K562 (cell line): Measurements from ENCODE around the gene ADORA3. TPM values are rescaled to one million over a fixed set of nuclear protein-coding genes. Genes with fewer than 3 reads are reported as not detected.

Experiments used
- ATAC-seq: fragments of 200-7000 bp; cut with Tn5 transposase; 3 replicates; pipeline ENCODE4 v1.9.1; 2020; ENCODE audit warnings: moderate library complexity
- BruUV-seq: library from RNA; stranded (reverse); fragments of 400-500 nt; replicated peaks from 2 replicates; lab custom pipeline; 2021; lab: Mats Ljungman, UMichigan
- CTCF ChIA-PET: fragments of 300-600 bp; formaldehyde crosslinking; extraction: SDS; loops from one replicate; lab custom pipeline; 2021; ENCODE audit warnings: low intra/inter-chr PET ratio; lab: Yijun Ruan, JAX
- POLR2A ChIA-PET: fragments of 300-600, 350-650 bp; sonication (Branson Sonifier 250); formaldehyde crosslinking; extraction: SDS; loops from one replicate; lab custom pipeline; 2021; ENCODE audit warnings: antibody characterized with exemption, inconsistent platforms; lab: Yijun Ruan, JAX
- DNase-seq, 4 experiments: peaks; one replicate each; pipeline versions ENCODE4 v3.0.0 to v3.0.0-alpha.2; 2011 to 2018; ENCODE audit warnings: low spot score in 3 of 4, mixed read lengths in 3 of 4; ENCODE audit errors: extremely low read depth in 1 of 4
- FAIRE-seq: peaks from 2 replicates; lab custom pipeline; 2011; peaks lifted over from hg19 to GRCh38; lab: Jason Lieb, UNC
- H2AFZ ChIP-seq: 2 replicates; pipeline ENCODE4 v1.6.0; 2011; ENCODE audit warnings: low read depth, low read length, control low read depth, inconsistent platforms
- H3K27ac ChIP-seq: fragments of 200-600 bp; 3 replicates; pipeline ENCODE4 v1.8.0; 2011; ENCODE audit warnings: low read depth, mild to moderate bottlenecking, control low read depth, inconsistent platforms, low read length, moderate library complexity, mixed read lengths; ENCODE audit errors: extremely low read depth
- H3K27me3 ChIP-seq, 2 experiments: fragments of 300-600 bp in 1 of 2; 2 replicates in 1 of 2; 3 replicates in 1 of 2; pipeline versions ENCODE4 v1.6.0 to v1.8.0; 2011; ENCODE audit warnings: inconsistent platforms in 2 of 2, low read length in 2 of 2, mild to moderate bottlenecking in 1 of 2, mixed read lengths in 1 of 2, moderate library complexity in 1 of 2; ENCODE audit not compliant: control insufficient read depth in 2 of 2, insufficient read depth in 2 of 2
- H3K36me3 ChIP-seq: fragments of 300-600 bp; 3 replicates; pipeline ENCODE4 v1.8.0; 2011; ENCODE audit warnings: mild to moderate bottlenecking, low read length, inconsistent platforms; ENCODE audit not compliant: control insufficient read depth, insufficient read depth
- H3K4me1 ChIP-seq, 2 experiments: fragments of 200-600 bp in 1 of 2; replicated peaks in 1 of 2; 2 replicates in 1 of 2; 3 replicates in 1 of 2; pipeline versions ENCODE4 v1.5.1 to v1.8.0; 2011; ENCODE audit warnings: inconsistent platforms in 2 of 2, low read length in 2 of 2, mild to moderate bottlenecking in 1 of 2, mixed read lengths in 1 of 2, moderate library complexity in 1 of 2; ENCODE audit not compliant: control insufficient read depth in 2 of 2, insufficient read depth in 2 of 2
- H3K4me2 ChIP-seq: 2 replicates; pipeline ENCODE4 v1.6.1; 2011; ENCODE audit warnings: low read length, control low read depth, inconsistent platforms, mixed read lengths; ENCODE audit not compliant: insufficient read depth
- H3K4me3 ChIP-seq: fragments of 200-600 bp; sonication (generic), shearing (Covaris generic); 2 replicates; pipeline ENCODE4 v1.5.1; 2016; ENCODE audit warnings: control low read depth, inconsistent platforms
- H3K79me2 ChIP-seq: fragments of 200-600 bp; 3 replicates; pipeline ENCODE4 v1.8.0; 2011; ENCODE audit warnings: low read length, inconsistent platforms; ENCODE audit not compliant: control insufficient read depth, insufficient read depth
- H3K9ac ChIP-seq, 2 experiments: 2 replicates each; pipeline versions ENCODE4 v1.6.0 to v1.6.1; 2011; ENCODE audit warnings: low read depth in 2 of 2, low read length in 2 of 2, control low read depth in 1 of 2, inconsistent platforms in 1 of 2, mild to moderate bottlenecking in 1 of 2, mixed read lengths in 1 of 2; ENCODE audit not compliant: insufficient read depth in 1 of 2
- H3K9me1 ChIP-seq: one replicate; pipeline ENCODE4 v1.6.0; 2011; ENCODE audit warnings: inconsistent platforms, mild to moderate bottlenecking, low read length, moderate library complexity; ENCODE audit not compliant: control insufficient read depth, insufficient read depth
- H3K9me3 ChIP-seq: replicated peaks from 2 replicates; pipeline ENCODE4 v1.5.1; 2011; ENCODE audit warnings: low read depth, low read length, inconsistent platforms; ENCODE audit not compliant: control insufficient read depth, insufficient read depth
- H4K20me1 ChIP-seq: replicated peaks from 2 replicates; pipeline ENCODE4 v1.6.1; 2011; ENCODE audit warnings: low read length, inconsistent platforms, mixed read lengths; ENCODE audit not compliant: control insufficient read depth, insufficient read depth
- MAX ChIP-seq: sonication (generic); formaldehyde crosslinking; IDR thresholded peaks from 2 replicates; pipeline ENCODE4 v1.9.0; 2022; ENCODE audit warnings: mild to moderate bottlenecking, missing genetic modification reagents
- PHB2 ChIP-seq: fragments of 450-650 bp; IDR thresholded peaks from 2 replicates; pipeline ENCODE4 v1.6.1; 2017; ENCODE audit warnings: low read depth
- ZNF134 ChIP-seq: fragments of 250-450 bp; sonication (Bioruptor Pico); conservative IDR thresholded peaks from 2 replicates; pipeline ENCODE4 v1.4.0; 2020
- ZNF146 ChIP-seq: IDR thresholded peaks from one replicate; pipeline ENCODE4 v1.6.1; 2018; ENCODE audit warnings: missing compliant biosample characterization; ENCODE audit not compliant: unreplicated experiment
- ZNF395 ChIP-seq: fragments of 200-800 bp; sonication (Bioruptor generic); IDR thresholded peaks from 2 replicates; pipeline ENCODE4 v1.6.1; 2017; ENCODE audit warnings: missing genetic modification characterization, missing compliant biosample characterization
- ZNF644 ChIP-seq: fragments of 200-800 bp; sonication (Bioruptor generic); IDR thresholded peaks from 2 replicates; pipeline ENCODE4 v1.6.1; 2016; ENCODE audit warnings: low read depth, missing genetic modification characterization, missing compliant biosample characterization
- WGBS: fragments of 100-300 bp; shearing (Covaris generic); methylation state at CpG from one replicate; pipeline ENCODE4 v1.1.6; 2016; ENCODE audit warnings: low coverage, mixed read lengths; ENCODE audit not compliant: insufficient coverage; ENCODE audit errors: missing lambda C conversion rate; 5-methylcytosine and 5-hydroxymethylcytosine counted together
- in situ Hi-C: fragments of 300-500 bp; cut with MboI; formaldehyde crosslinking; loops from 4 replicates; pipeline ENCODE4 v1.15.0; 2018; ENCODE audit warnings: inconsistent platforms, mixed read lengths
- intact Hi-C: fragments of 100-400 bp; cut with micrococcal nuclease; formaldehyde crosslinking; loops from 2 replicates; pipeline ENCODE4 v1.14.2; 2022
- polyA plus RNA-seq, 8 experiments: library from polyadenylated mRNA; depleted of rRNA in 4 of 8; stranded (reverse) in 5 of 8; unstranded in 3 of 8; fragments of >200 nt; fragmentation: Nextera tagmentation in 2 of 8; fragmentation: Illumina TruSeq in 1 of 8; extraction: Ambion mirVana in 2 of 8; extraction: Trizol in 1 of 8; gene quantifications; 2 replicates each; pipeline versions ENCODE4 v1.2.1 to v1.2.3, GENCODE V29; 2011 to 2014; ENCODE audit warnings: inconsistent platforms in 1 of 8, missing spikeins in 1 of 8
- total RNA-seq, 7 experiments: library from RNA; depleted of rRNA in 6 of 7; stranded (reverse); fragments of >200 nt in 6 of 7; fragmentation: Illumina TruSeq in 2 of 7; extraction: Trizol in 2 of 7; gene quantifications; 2 replicates each; pipeline versions ENCODE4 v1.2.1 to v1.2.3, GENCODE V29; 2011 to 2021; ENCODE audit warnings: low replicate concordance in 1 of 7
- TF ChIP-seq, protein P1 (sequence below): fragments of 250-450 bp; sonication (Bioruptor Pico); IDR thresholded peaks from 2 replicates; pipeline ENCODE4 v1.5.0; 2021
- TF ChIP-seq, protein P2 (sequence below): fragments of 450-650 bp; IDR thresholded peaks from 2 replicates; pipeline ENCODE4 v1.6.1; 2017; ENCODE audit warnings: mild to moderate bottlenecking, moderate library complexity

ADORA3 gene
- total and polyA plus RNA-seq, 9 of the 15 experiments (the other 6 are each of a cell fraction or from before 2014, with no cell fraction given) = 0.09 to 0.35 (median 0.16) TPM; not detected in 3

GRCh38 chr1:111452581-111452980 is 50.9 kb downstream of the ADORA3 start:
- no TSS peak for BruUV-seq
- ChIA-PET POLR2A (interaction anchor here (1.0 to 4.8 kb wide), 2 partner anchors 10 to 282 kb away, joined by 4 to 30 read pairs; no protein-coding TSS in a partner anchor), CTCF (no interaction called here)
- Histone ChIP-seq H4K20me1 (no peaks in the 10 kb centered on the region), H3K9me3 (no peaks in the 10 kb centered on the region), H3K4me3 (no peak overlapping the region), H3K36me3 (peaks cover 82% of the 10 kb centered on the region), H2AFZ (no peak overlapping the region), H3K4me1 (peaks cover 11 to 19% of the 10 kb centered on the region in 2 experiments), H3K27me3 (no peaks in the 10 kb centered on the region), H3K4me2 (no peak overlapping the region), H3K27ac (no peak overlapping the region), H3K9me1 (no peaks in the 10 kb centered on the region), H3K79me2 (peaks cover 90% of the 10 kb centered on the region), H3K9ac (no peak overlapping the region)
- in situ Hi-C loops = no loop called here
- FAIRE-seq (no peak), DNase-seq (no peak), ATAC-seq (no peak)
- intact Hi-C loops = no loop called here
- 82% methylated on average over 3 of the region's 3 CpGs for WGBS
- TF ChIP-seq, protein P1, sequence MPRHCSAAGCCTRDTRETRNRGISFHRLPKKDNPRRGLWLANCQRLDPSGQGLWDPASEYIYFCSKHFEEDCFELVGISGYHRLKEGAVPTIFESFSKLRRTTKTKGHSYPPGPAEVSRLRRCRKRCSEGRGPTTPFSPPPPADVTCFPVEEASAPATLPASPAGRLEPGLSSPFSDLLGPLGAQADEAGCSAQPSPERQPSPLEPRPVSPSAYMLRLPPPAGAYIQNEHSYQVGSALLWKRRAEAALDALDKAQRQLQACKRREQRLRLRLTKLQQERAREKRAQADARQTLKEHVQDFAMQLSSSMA (CRISPR knock-in tag) = no peak
- TF ChIP-seq ZNF146 (CRISPR knock-in tag) (no peak), PHB2 (no peak), ZNF134 (CRISPR knock-in tag) (no peak), ZNF644 (tag) (no peak), MAX (CRISPR knock-in tag) (no peak), ZNF395 (CRISPR knock-in tag) (no peak)
- TF ChIP-seq, protein P2, sequence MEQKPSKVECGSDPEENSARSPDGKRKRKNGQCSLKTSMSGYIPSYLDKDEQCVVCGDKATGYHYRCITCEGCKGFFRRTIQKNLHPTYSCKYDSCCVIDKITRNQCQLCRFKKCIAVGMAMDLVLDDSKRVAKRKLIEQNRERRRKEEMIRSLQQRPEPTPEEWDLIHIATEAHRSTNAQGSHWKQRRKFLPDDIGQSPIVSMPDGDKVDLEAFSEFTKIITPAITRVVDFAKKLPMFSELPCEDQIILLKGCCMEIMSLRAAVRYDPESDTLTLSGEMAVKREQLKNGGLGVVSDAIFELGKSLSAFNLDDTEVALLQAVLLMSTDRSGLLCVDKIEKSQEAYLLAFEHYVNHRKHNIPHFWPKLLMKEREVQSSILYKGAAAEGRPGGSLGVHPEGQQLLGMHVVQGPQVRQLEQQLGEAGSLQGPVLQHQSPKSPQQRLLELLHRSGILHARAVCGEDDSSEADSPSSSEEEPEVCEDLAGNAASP = no peak
